H9 (cell line): ENCODE data around the gene USP34. TPM values are rescaled to one million over a fixed set of nuclear protein-coding genes. Genes with fewer than 3 reads are reported as not detected.

Experiments used
- DNase-seq: peaks from one replicate; pipeline ENCODE4 v3.0.0-alpha.2; 2017
- H2AFZ ChIP-seq: one replicate; pipeline ENCODE4 v1.6.1; 2013; ENCODE audit warnings: mild to moderate bottlenecking, low read length, control low read depth, moderate library complexity
- H2AK5ac ChIP-seq: 2 replicates; pipeline ENCODE4 v1.6.1; 2013; ENCODE audit warnings: low read length, control low read depth, mixed read lengths; ENCODE audit not compliant: insufficient read length
- H2BK120ac ChIP-seq: one replicate; pipeline ENCODE4 v1.6.1; 2013; ENCODE audit warnings: low read depth, mild to moderate bottlenecking, low read length, control low read depth, inconsistent platforms; ENCODE audit not compliant: poor library complexity, severe bottlenecking
- H2BK12ac ChIP-seq: 2 replicates; pipeline ENCODE4 v1.6.1; 2013; ENCODE audit warnings: low read length, control low read depth, mixed read lengths, low read depth; ENCODE audit not compliant: insufficient read length
- H2BK15ac ChIP-seq: 2 replicates; pipeline ENCODE4 v1.6.1; 2013; ENCODE audit warnings: low read depth, low read length, control low read depth
- H2BK20ac ChIP-seq: one replicate; pipeline ENCODE4 v1.6.1; 2013; ENCODE audit warnings: low read depth, mild to moderate bottlenecking, low read length, control low read depth, inconsistent platforms; ENCODE audit not compliant: poor library complexity, severe bottlenecking
- H2BK5ac ChIP-seq: 2 replicates; pipeline ENCODE4 v1.6.1; 2013; ENCODE audit warnings: low read length, control low read depth, mixed read lengths; ENCODE audit not compliant: insufficient read length
- H3K14ac ChIP-seq: 2 replicates; pipeline ENCODE4 v1.6.1; 2013; ENCODE audit warnings: low read length, control low read depth; ENCODE audit not compliant: insufficient read depth
- H3K18ac ChIP-seq: 2 replicates; pipeline ENCODE4 v1.6.1; 2013; ENCODE audit warnings: low read depth, mild to moderate bottlenecking, mixed read lengths, low read length, control low read depth; ENCODE audit not compliant: insufficient read length
- H3K23ac ChIP-seq: 2 replicates; pipeline ENCODE4 v1.6.1; 2013; ENCODE audit warnings: low read length, control low read depth, mixed read lengths, low read depth; ENCODE audit not compliant: insufficient read length
- H3K23me2 ChIP-seq: 2 replicates; pipeline ENCODE4 v1.6.1; 2013; ENCODE audit warnings: low read depth, mild to moderate bottlenecking, mixed read lengths, low read length, control low read depth; ENCODE audit not compliant: insufficient read length, poor library complexity, severe bottlenecking
- H3K27ac ChIP-seq: 2 replicates; pipeline ENCODE4 v1.5.1; 2013; ENCODE audit warnings: low read length, control low read depth, mixed read lengths, low read depth; ENCODE audit not compliant: insufficient read length
- H3K27me3 ChIP-seq: 2 replicates; pipeline ENCODE4 v1.6.1; 2013; ENCODE audit warnings: low read length, control low read depth, inconsistent platforms; ENCODE audit not compliant: insufficient read depth
- H3K4ac ChIP-seq: 2 replicates; pipeline ENCODE4 v1.6.1; 2013; ENCODE audit warnings: low read depth, mild to moderate bottlenecking, control low read depth, inconsistent platforms, low read length, moderate library complexity
- H3K4me1 ChIP-seq: 2 replicates; pipeline ENCODE4 v1.6.1; 2013; ENCODE audit warnings: low read length, control low read depth, inconsistent platforms; ENCODE audit not compliant: insufficient read depth
- H3K4me2 ChIP-seq: 2 replicates; pipeline ENCODE4 v1.6.1; 2013; ENCODE audit warnings: low read length, control low read depth, mixed read lengths; ENCODE audit not compliant: insufficient read length, insufficient read depth
- H3K56ac ChIP-seq: 2 replicates; pipeline ENCODE4 v1.6.1; 2013; ENCODE audit warnings: low read depth, mild to moderate bottlenecking, mixed read lengths, low read length, control low read depth; ENCODE audit not compliant: insufficient read length
- H3K79me1 ChIP-seq: 2 replicates; pipeline ENCODE4 v1.6.1; 2013; ENCODE audit warnings: low read depth, mild to moderate bottlenecking, moderate library complexity, low read length, control low read depth, inconsistent platforms; ENCODE audit not compliant: insufficient read depth, poor library complexity, severe bottlenecking
- H3K79me2 ChIP-seq: 2 replicates; pipeline ENCODE4 v1.6.1; 2013; ENCODE audit warnings: low read length, control low read depth, inconsistent platforms; ENCODE audit not compliant: insufficient read depth
- H3K9ac ChIP-seq: 2 replicates; pipeline ENCODE4 v1.6.1; 2013; ENCODE audit warnings: low read length, control low read depth, mixed read lengths; ENCODE audit not compliant: insufficient read length; ENCODE audit errors: extremely low read depth
- H3K9me3 ChIP-seq: one replicate; pipeline ENCODE4 v1.6.1; 2013; ENCODE audit warnings: low read depth, low read length, inconsistent platforms; ENCODE audit not compliant: control insufficient read depth
- H3T11ph ChIP-seq: one replicate; pipeline ENCODE4 v1.6.1; 2013; ENCODE audit warnings: mild to moderate bottlenecking, low read length, control low read depth, inconsistent platforms
- H4K20me1 ChIP-seq: one replicate; pipeline ENCODE4 v1.6.1; 2013; ENCODE audit not compliant: control insufficient read depth, insufficient read length, insufficient read depth
- H4K5ac ChIP-seq: 2 replicates; pipeline ENCODE4 v1.6.1; 2013; ENCODE audit warnings: low read depth, mild to moderate bottlenecking, mixed read lengths, low read length, control low read depth; ENCODE audit not compliant: insufficient read length
- H4K8ac ChIP-seq: replicated peaks from 2 replicates; pipeline ENCODE4 v1.6.1; 2013; ENCODE audit warnings: low read length, control low read depth, mixed read lengths, low read depth; ENCODE audit not compliant: insufficient read length
- H4K91ac ChIP-seq: 2 replicates; pipeline ENCODE4 v1.6.1; 2013; ENCODE audit warnings: low read depth, mild to moderate bottlenecking, moderate library complexity, mixed read lengths, low read length, control low read depth; ENCODE audit not compliant: insufficient read length
- H3K27ac Mint-ChIP-seq, 3 experiments: 2 replicates in 2 of 3; 3 replicates in 1 of 3; pipeline ENCODE4 v1.8.0; 2020 to 2021; ENCODE audit warnings: mixed read lengths in 3 of 3, mild to moderate bottlenecking in 1 of 3, moderate library complexity in 1 of 3
- H3K27me3 Mint-ChIP-seq: 2 replicates; pipeline ENCODE4 v1.8.0; 2021; ENCODE audit warnings: low read depth, mild to moderate bottlenecking, moderate library complexity, mixed read lengths
- H3K36me3 Mint-ChIP-seq, 3 experiments: 2 replicates in 2 of 3; 3 replicates in 1 of 3; pipeline ENCODE4 v1.8.0; 2020 to 2021; ENCODE audit warnings: low read depth in 3 of 3, mixed read lengths in 3 of 3; ENCODE audit not compliant: insufficient read depth in 1 of 3
- H3K4me1 Mint-ChIP-seq, 2 experiments: 2 replicates each; pipeline ENCODE4 v1.8.0; 2020; ENCODE audit warnings: mixed read lengths in 2 of 2
- H3K4me3 Mint-ChIP-seq, 2 experiments: 2 replicates in 1 of 2; 3 replicates in 1 of 2; pipeline ENCODE4 v1.8.0; 2020 to 2021; ENCODE audit warnings: mild to moderate bottlenecking in 2 of 2, mixed read lengths in 2 of 2, moderate library complexity in 1 of 2
- H3K9me3 Mint-ChIP-seq, 2 experiments: 2 replicates in 1 of 2; 3 replicates in 1 of 2; pipeline ENCODE4 v1.8.0; 2020; ENCODE audit warnings: mild to moderate bottlenecking in 2 of 2, mixed read lengths in 2 of 2, moderate library complexity in 1 of 2
- WGBS: extraction: QIAGEN DNeasy Blood & Tissue Kit; methylation state at CpG from one replicate; pipeline ENCODE4 v1.1.7; 2013; ENCODE audit warnings: missing lambda C conversion rate, low lambda C conversion rate, mixed read lengths; ENCODE audit not compliant: insufficient read length; ENCODE audit errors: extremely low coverage; 5-methylcytosine and 5-hydroxymethylcytosine counted together
- total RNA-seq: library from RNA; stranded (reverse); gene quantifications from 2 replicates; pipeline ENCODE4 v1.2.1, GENCODE V29; 2021
- TF ChIP-seq, protein P1 (sequence below): fragments of 200-600 bp; sonication (generic); conservative IDR thresholded peaks from 3 replicates; pipeline ENCODE4 v1.8.0; 2021; ENCODE audit warnings: antibody characterized with exemption, mild to moderate bottlenecking

Gene USP34
- total RNA-seq, 1 experiment from 2014 or later, result 93.9 TPM

DNA sequence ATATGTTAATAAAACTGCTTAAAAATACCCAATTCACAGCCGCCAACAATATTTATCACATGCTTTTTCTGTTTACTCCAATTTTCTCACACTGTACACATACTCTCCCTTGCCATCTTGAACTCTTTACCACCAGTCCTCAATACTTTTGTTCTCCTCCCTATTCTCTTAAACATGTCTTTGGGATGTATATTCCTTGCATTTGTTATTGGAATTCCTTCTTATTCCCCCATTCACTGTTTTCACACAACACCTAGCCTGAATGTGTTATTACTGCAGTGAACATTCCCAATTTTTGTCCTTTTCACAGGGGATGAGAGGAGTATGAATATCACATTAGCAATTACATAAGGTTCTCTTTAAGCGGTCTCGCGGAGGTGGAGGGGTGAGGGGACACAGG lies 94.7 kb downstream of the USP34 start:
- TF ChIP-seq, protein P1, sequence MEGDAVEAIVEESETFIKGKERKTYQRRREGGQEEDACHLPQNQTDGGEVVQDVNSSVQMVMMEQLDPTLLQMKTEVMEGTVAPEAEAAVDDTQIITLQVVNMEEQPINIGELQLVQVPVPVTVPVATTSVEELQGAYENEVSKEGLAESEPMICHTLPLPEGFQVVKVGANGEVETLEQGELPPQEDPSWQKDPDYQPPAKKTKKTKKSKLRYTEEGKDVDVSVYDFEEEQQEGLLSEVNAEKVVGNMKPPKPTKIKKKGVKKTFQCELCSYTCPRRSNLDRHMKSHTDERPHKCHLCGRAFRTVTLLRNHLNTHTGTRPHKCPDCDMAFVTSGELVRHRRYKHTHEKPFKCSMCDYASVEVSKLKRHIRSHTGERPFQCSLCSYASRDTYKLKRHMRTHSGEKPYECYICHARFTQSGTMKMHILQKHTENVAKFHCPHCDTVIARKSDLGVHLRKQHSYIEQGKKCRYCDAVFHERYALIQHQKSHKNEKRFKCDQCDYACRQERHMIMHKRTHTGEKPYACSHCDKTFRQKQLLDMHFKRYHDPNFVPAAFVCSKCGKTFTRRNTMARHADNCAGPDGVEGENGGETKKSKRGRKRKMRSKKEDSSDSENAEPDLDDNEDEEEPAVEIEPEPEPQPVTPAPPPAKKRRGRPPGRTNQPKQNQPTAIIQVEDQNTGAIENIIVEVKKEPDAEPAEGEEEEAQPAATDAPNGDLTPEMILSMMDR, result no peak
- no peak overlapping the region for H3K18ac ChIP-seq

More for the DNA sequence above, 94.7 kb downstream of the USP34 start:
- H3K4ac ChIP-seq, result no peak overlapping the region
- no peaks in the 10 kb centered on the region for H4K20me1 ChIP-seq
- no peak overlapping the region for H3K27ac ChIP-seq
- peaks cover 18 to 19% of the 10 kb centered on the region in 2 experiments for H3K4me1 Mint-ChIP-seq
- no peak overlapping the region for H2BK12ac ChIP-seq
- H3K4me3 Mint-ChIP-seq, result no peak overlapping the region
- no peaks in the 10 kb centered on the region for H3K79me2 ChIP-seq
- no peaks in the 10 kb centered on the region for H3K23me2 ChIP-seq
- H3K27ac Mint-ChIP-seq, result peak overlapping the region in 1 of 3 experiments; percentile 56; a peak in 2 of 7 replicates
- H3K23ac ChIP-seq, result no peak overlapping the region
- H2BK15ac ChIP-seq, result no peak overlapping the region
- H2BK120ac ChIP-seq, result no peak overlapping the region
- no peak overlapping the region for H4K91ac ChIP-seq
- no peak overlapping the region for H2BK20ac ChIP-seq
- no peak overlapping the region for H4K5ac ChIP-seq
- no peak for DNase-seq
- H3K9me3 ChIP-seq, result no peaks in the 10 kb centered on the region
- no peaks in the 10 kb centered on the region for H3K27me3 Mint-ChIP-seq
- no CpG with 5 or more reads among the region's 4 CpGs for WGBS
- H4K8ac ChIP-seq, result no peak overlapping the region
- H3K36me3 Mint-ChIP-seq, result peaks cover 56 to 74% (median 70%) of the 10 kb centered on the region in 3 experiments; a peak in 6 of 7 replicates
- H3K9ac ChIP-seq, result no peak overlapping the region
- no peak overlapping the region for H3K56ac ChIP-seq
- no peak overlapping the region for H2AK5ac ChIP-seq
- no peak overlapping the region for H3K14ac ChIP-seq
- H3K4me2 ChIP-seq, result no peak overlapping the region
- H3K9me3 Mint-ChIP-seq, result no peaks in the 10 kb centered on the region
- no peak overlapping the region for H2BK5ac ChIP-seq
- no peak overlapping the region for H3T11ph ChIP-seq
- H3K4me1 ChIP-seq, result no peaks in the 10 kb centered on the region
- no peaks in the 10 kb centered on the region for H3K27me3 ChIP-seq
- H2AFZ ChIP-seq, result no peak overlapping the region
- peaks cover 3% of the 10 kb centered on the region for H3K79me1 ChIP-seq
